ENCODE data around the gene ATP2C2. TPM values are rescaled to one million over a fixed set of nuclear protein-coding genes. Genes with fewer than 3 reads are reported as not detected.

Gene ATP2C2
- total and polyA plus RNA-seq, 2 of the 8 experiments (the other 6 are each of a cell fraction or from before 2014, with no cell fraction given): 1.2 to 2.8 TPM

DNA sequence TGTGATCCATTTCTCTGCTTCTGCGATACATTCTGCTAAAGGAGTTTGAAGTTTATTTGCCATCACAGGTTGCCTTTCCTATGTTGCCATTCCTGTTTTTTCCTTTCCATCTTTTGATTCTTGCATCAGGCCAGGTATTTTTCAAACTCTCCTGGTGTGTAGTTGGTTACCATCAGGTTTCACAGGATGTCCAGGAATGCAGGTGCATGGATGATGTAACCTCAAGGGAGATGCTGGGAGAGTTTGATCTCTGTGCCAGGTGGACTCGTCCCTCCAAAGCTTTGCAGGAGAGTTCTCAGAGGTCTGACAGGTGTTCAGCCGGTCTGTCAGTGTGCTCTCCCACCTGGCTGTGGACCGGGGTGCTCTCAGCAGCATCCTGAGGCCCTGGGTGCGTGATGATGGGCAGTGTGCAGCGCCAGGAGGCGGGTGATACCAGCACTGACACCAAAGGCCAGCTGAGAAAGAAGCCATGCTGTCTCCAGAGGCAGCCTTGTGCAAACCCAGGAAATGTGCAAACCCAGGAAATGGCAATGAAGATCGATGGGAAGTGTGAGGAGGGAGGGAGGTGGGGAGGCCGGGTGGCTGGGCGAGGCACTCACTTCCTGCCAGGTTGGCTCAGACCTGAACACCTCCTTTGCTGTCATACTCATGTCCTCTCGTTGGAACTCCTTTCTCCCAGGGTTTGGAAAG lies 1.7 kb downstream of the ATP2C2 start:
- no peak overlapping the region for H2BK20ac ChIP-seq (ENCODE audit: low read length)
- H2BK5ac ChIP-seq (ENCODE audit: low read depth, low read length): no peak overlapping the region
- FAIRE-seq (no peak), DNase-seq (ENCODE audit: low read depth in 1 of 2, low spot score in 2 of 2) (no peak)
- peaks cover 11% of the 10 kb centered on the region; the same call in 1 of the 2 replicates for H3K23me2 ChIP-seq (ENCODE audit: low read depth, low read length)
- no peaks in the 10 kb centered on the region for H3K79me1 ChIP-seq (ENCODE audit: low read depth, low read length)
- H3K9ac ChIP-seq (replicated peaks in 1 of 4; ENCODE audit: extremely low read depth in 1 of 4, low read depth in 3 of 4, low read length in 3 of 4): no peak overlapping the region; a peak in 1 of 7 replicates
- H3K36me3 ChIP-seq (ENCODE audit: control insufficient read depth in 2 of 4, insufficient read depth in 4 of 4, low read length in 3 of 4): no peaks in the 10 kb centered on the region
- H2BK12ac ChIP-seq (ENCODE audit: low read depth, low read length): no peak overlapping the region
- no peak overlapping the region for H3K23ac ChIP-seq (ENCODE audit: insufficient read length)
- H3K4ac ChIP-seq (replicated peaks; ENCODE audit: insufficient read length, low read depth, low read length): no peak overlapping the region
- no peak overlapping the region for H3K14ac ChIP-seq (ENCODE audit: insufficient read length)
- H3K18ac ChIP-seq (ENCODE audit: extremely low read depth, low read length): no peak overlapping the region
- H3K79me2 ChIP-seq (ENCODE audit: control insufficient read depth in 1 of 2, insufficient read depth in 2 of 2, low read length in 2 of 2): no peaks in the 10 kb centered on the region
- POLR2A ChIA-PET (ENCODE audit: partially characterized antibody): interaction anchor here (1.0 kb wide), 1 partner anchor 9 kb away, joined by 3 read pairs; no protein-coding TSS in a partner anchor
- no peaks in the 10 kb centered on the region for H4K20me1 ChIP-seq (replicated peaks in 1 of 2; ENCODE audit: control insufficient read depth in 1 of 2, insufficient read depth in 2 of 2, low read length in 2 of 2)
- H4K8ac ChIP-seq (ENCODE audit: extremely low read depth, insufficient read depth, low read length): no peak overlapping the region
- H3K27ac ChIP-seq (ENCODE audit: low read depth, low read length): no peak overlapping the region
- H4K91ac ChIP-seq (replicated peaks; ENCODE audit: insufficient read length, low read length): no peak overlapping the region
- H3K4me2 ChIP-seq (ENCODE audit: insufficient read depth in 1 of 2, low read depth in 2 of 2, low read length in 2 of 2): peak overlapping the region in 1 of 2 experiments; percentile 95; a peak in 2 of 4 replicates
- H2AK5ac ChIP-seq (ENCODE audit: low read depth, low read length): no peak overlapping the region
- CTCF ChIA-PET (ENCODE audit: partially characterized antibody): interaction anchor here (0.6 to 0.8 kb wide), 2 partner anchors 8 to 65 kb away, joined by 3 read pairs; no protein-coding TSS in a partner anchor
- 68% methylated on average over 8 of the region's 11 CpGs; no CpG with 5 or more reads in 1 of the 2 experiments for WGBS, 2 experiments (ENCODE audit: extremely low coverage in 1 of 2, insufficient coverage in 1 of 2, insufficient read length in 1 of 2, insufficient replicate concordance in 2 of 2, low coverage in 1 of 2, low lambda C conversion rate in 2 of 2, missing lambda C conversion rate in 1 of 2)
- no peak overlapping the region for H3K4me3 ChIP-seq (ENCODE audit: extremely low read depth in 1 of 4, insufficient read depth in 2 of 4, low read depth in 3 of 4, low read length in 4 of 4)
- H2BK15ac ChIP-seq (ENCODE audit: low read length): no peak overlapping the region
- no peaks in the 10 kb centered on the region for H3K9me3 ChIP-seq (ENCODE audit: insufficient read depth in 2 of 2, low read depth in 1 of 2, low read length in 1 of 2)
- H3K4me1 ChIP-seq (replicated peaks in 1 of 4; ENCODE audit: control insufficient read depth in 3 of 4, insufficient read depth in 4 of 4, low read length in 3 of 4): peaks cover 0 to 18% (median 11%) of the 10 kb centered on the region in 4 experiments; a peak in 6 of 7 replicates
- H3K56ac ChIP-seq (replicated peaks; ENCODE audit: insufficient read length, low read depth, low read length): no peak overlapping the region
- no peak overlapping the region for H4K5ac ChIP-seq (ENCODE audit: insufficient read length, low read depth, low read length)
- H2AFZ ChIP-seq (ENCODE audit: low read length): no peak overlapping the region
- H2BK120ac ChIP-seq (replicated peaks; ENCODE audit: low read depth, low read length): no peak overlapping the region
- peaks cover 0 to 18% (median 15%) of the 10 kb centered on the region in 4 experiments; a peak in 6 of 7 replicates for H3K27me3 ChIP-seq (replicated peaks in 1 of 4; ENCODE audit: control insufficient read depth in 3 of 4, extremely low read depth in 1 of 4, insufficient read depth in 3 of 4, low read length in 3 of 4)
- no peak for TF ChIP-seq HDAC6 (IDR thresholded peaks at IDR 0.05; ENCODE audit: low read depth, low read length)
- TF ChIP-seq SP1 (IDR thresholded peaks at IDR 0.05; ENCODE audit: low read depth, low read length): peak; percentile 87
- no peak for TF ChIP-seq KDM4A (IDR thresholded peaks at IDR 0.05; ENCODE audit: low read depth, low read length, severe bottlenecking)
- no peak for TF ChIP-seq SIRT6 (IDR thresholded peaks at IDR 0.05; ENCODE audit: low read length)
- peak; percentile 23; the same call in 1 of the 2 replicates for TF ChIP-seq CEBPB (IDR thresholded peaks at IDR 0.05; ENCODE audit: low read depth, low read length)
- TF ChIP-seq RFX5 (IDR thresholded peaks at IDR 0.05; ENCODE audit: borderline replicate concordance, low read depth, low read length): no peak
- TF ChIP-seq EGR1 (IDR thresholded peaks at IDR 0.05; ENCODE audit: borderline replicate concordance, low read depth, low read length): no peak
- no peak for TF ChIP-seq CBX8 (IDR thresholded peaks at IDR 0.05; ENCODE audit: borderline replicate concordance, low read depth, low read length)
- TF ChIP-seq CHD1 (IDR thresholded peaks at IDR 0.05; ENCODE audit: low read depth, low read length): no peak
- TF ChIP-seq HDAC2 (IDR thresholded peaks at IDR 0.05; ENCODE audit: borderline replicate concordance in 1 of 2, low read depth in 2 of 2, low read length in 2 of 2): no peak
- TF ChIP-seq SAP30 (IDR thresholded peaks at IDR 0.05; ENCODE audit: insufficient read depth, insufficient replicate concordance, low read length): no peak
- peak; percentile 34 to 79; a peak in 1 of 4 replicates for TF ChIP-seq SIN3A (conservative IDR thresholded peaks at IDR 0.05 in 1 of 2, IDR thresholded peaks at IDR 0.05 in 1 of 2; ENCODE audit: low read depth in 1 of 2, low read length in 2 of 2)

Data from H1 (cell line).